ENCODE measurements around the gene NACC2.
"Not testable (repeated sequence)": the region's sequence is repeated elsewhere in the genome, so short reads cannot be mapped to it uniquely, and the experiment has no call there.

The NACC2 gene

GRCh38 chr9:136080716-136081112, 14.4 kb downstream of the NACC2 start:
- DNase-seq (ENCODE audit: low read depth): no peak

- no peak for DNase-seq (ENCODE audit: low read depth)
Observed at GRCh38 chr9:136079916-136080246, 15.2 kb downstream of the NACC2 start.

GRCh38 chr9:136079211-136079915, 15.7 kb downstream of the NACC2 start:
- DNase-seq (ENCODE audit: low read depth): no peak

GRCh38 chr9:136078498-136079011, 16.5 kb downstream of the NACC2 start:
- no peak for DNase-seq (ENCODE audit: low read depth)

GRCh38 chr9:136078024-136078423, 17.1 kb downstream of the NACC2 start:
- DNase-seq (ENCODE audit: low read depth): no peak

- DNase-seq (ENCODE audit: low read depth): no peak
Observed at GRCh38 chr9:136077491-136077890, 17.6 kb downstream of the NACC2 start.

GRCh38 chr9:136075881-136076678, 19.0 kb downstream of the NACC2 start:
- no peak for DNase-seq (ENCODE audit: low read depth)

GRCh38 chr9:136075134-136075841, 19.8 kb downstream of the NACC2 start:
- no peak for DNase-seq (ENCODE audit: low read depth)

- DNase-seq (ENCODE audit: low read depth): no peak
Observed at GRCh38 chr9:136074706-136075105, 20.4 kb downstream of the NACC2 start.

GRCh38 chr9:136062657-136063439, 32.2 kb downstream of the NACC2 start:
- no peak for DNase-seq (ENCODE audit: low read depth)

- DNase-seq (ENCODE audit: low read depth): not testable (repeated sequence)
Observed at GRCh38 chr9:136061916-136062315, 33.2 kb downstream of the NACC2 start.

GRCh38 chr9:136061405-136061804, 33.7 kb downstream of the NACC2 start:
- DNase-seq (ENCODE audit: low read depth): no peak

- DNase-seq (ENCODE audit: low read depth): no peak
Observed at GRCh38 chr9:136060671-136061371, 34.3 kb downstream of the NACC2 start.

GRCh38 chr9:136059851-136060670, 35.0 kb downstream of the NACC2 start:
- DNase-seq (ENCODE audit: low read depth): peak; percentile 96

- no peak for DNase-seq (ENCODE audit: low read depth)
Observed at GRCh38 chr9:136059321-136059791, 35.7 kb downstream of the NACC2 start.

GRCh38 chr9:136058801-136059302, 36.2 kb downstream of the NACC2 start:
- DNase-seq (ENCODE audit: low read depth): no peak

GRCh38 chr9:136058084-136058483, 37.0 kb downstream of the NACC2 start:
- no peak for DNase-seq (ENCODE audit: low read depth)

- DNase-seq (ENCODE audit: low read depth): no peak
Observed at GRCh38 chr9:136057236-136058081, 37.6 kb downstream of the NACC2 start.
